Measurements from ENCODE around the gene FLNC. TPM values are rescaled to one million over a fixed set of nuclear protein-coding genes. Genes with fewer than 3 reads are reported as not detected.

FLNC gene
- total RNA-seq, 4 donors from 2014 or later = 21.3 to 234 (median 57.9) TPM

DNA sequence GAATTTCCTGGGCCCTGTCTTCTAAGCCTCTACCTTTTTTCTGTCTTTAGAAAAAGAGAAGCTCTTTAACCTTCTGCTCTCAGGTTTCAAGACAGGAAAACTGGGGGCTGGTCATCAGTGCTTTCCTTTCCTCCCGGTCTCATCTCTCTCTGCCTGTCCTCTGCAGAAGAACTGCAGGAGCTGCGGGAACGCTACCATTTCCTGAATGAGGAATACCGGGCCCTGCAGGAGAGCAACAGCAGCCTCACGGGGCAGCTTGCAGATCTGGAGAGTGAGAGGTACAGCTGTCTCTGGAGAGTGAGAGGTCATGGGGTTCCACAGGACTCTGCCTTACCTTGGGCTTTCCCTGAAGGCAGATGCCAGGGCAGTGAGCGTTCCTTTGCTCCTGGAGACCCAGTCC is 25.7 kb upstream of the FLNC start:
- Histone ChIP-seq H3K4me1 (peaks cover 0 to 9% (median 2%) of the 10 kb centered on the region in 4 donors), H3K9me3 (no peaks in the 10 kb centered on the region), H3K36me3 (no peaks in the 10 kb centered on the region), H3K4me3 (no peak overlapping the region), H3K27me3 (no peaks in the 10 kb centered on the region), H3K27ac (no peak overlapping the region)
- in situ Hi-C loops (cut with MboI; ENCODE audit: low pct_ligation_motif_present in 1 of 4, low pct_unique_long_range_greater_than_20kb in 1 of 4, low sequenced_read_pairs in 3 of 4) = no loop called here
- no peak for DNase-seq
- intact Hi-C loops (cut with DNase I; ENCODE audit: low total_unique reads) = no loop called here
- 93% methylated on average over 6 of the region's 6 CpGs; no CpG with 5 or more reads in 1 of the 2 donors for WGBS, 2 donors (ENCODE audit: low coverage in 1 of 2)
- no peak for TF ChIP-seq POLR2AphosphoS5 (IDR thresholded peaks at IDR 0.05)
- no peak for TF ChIP-seq POLR2A (IDR thresholded peaks at IDR 0.05)
- TF ChIP-seq, protein P1, sequence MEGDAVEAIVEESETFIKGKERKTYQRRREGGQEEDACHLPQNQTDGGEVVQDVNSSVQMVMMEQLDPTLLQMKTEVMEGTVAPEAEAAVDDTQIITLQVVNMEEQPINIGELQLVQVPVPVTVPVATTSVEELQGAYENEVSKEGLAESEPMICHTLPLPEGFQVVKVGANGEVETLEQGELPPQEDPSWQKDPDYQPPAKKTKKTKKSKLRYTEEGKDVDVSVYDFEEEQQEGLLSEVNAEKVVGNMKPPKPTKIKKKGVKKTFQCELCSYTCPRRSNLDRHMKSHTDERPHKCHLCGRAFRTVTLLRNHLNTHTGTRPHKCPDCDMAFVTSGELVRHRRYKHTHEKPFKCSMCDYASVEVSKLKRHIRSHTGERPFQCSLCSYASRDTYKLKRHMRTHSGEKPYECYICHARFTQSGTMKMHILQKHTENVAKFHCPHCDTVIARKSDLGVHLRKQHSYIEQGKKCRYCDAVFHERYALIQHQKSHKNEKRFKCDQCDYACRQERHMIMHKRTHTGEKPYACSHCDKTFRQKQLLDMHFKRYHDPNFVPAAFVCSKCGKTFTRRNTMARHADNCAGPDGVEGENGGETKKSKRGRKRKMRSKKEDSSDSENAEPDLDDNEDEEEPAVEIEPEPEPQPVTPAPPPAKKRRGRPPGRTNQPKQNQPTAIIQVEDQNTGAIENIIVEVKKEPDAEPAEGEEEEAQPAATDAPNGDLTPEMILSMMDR (IDR thresholded peaks at IDR 0.05) = no peak
- TF ChIP-seq EP300 (IDR thresholded peaks at IDR 0.05; ENCODE audit: low read depth) = no peak

DNA sequence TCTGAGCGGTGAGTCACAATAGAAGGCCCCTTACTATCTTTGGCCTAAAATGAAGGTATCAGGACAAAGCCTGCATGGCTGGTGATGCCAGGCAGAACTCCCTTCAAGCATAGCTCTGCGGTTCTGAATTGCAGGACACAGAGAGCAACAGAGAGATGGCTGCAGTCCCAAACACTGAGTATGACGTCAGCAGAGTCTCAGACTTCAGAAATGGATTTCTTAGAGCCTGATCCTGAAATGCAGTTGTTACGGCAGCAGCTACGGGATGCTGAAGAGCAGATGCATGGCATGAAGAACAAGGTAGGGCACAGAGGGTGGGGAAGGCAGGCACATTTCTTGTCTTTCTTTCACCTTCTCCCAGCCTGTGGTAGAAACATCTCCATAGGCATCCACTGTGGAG is 25.0 kb upstream of the FLNC start:
- Histone ChIP-seq H3K27ac (no peak overlapping the region), H3K4me3 (no peak overlapping the region), H3K36me3 (no peaks in the 10 kb centered on the region), H3K4me1 (peaks cover 0 to 9% (median 2%) of the 10 kb centered on the region in 4 donors), H3K27me3 (no peaks in the 10 kb centered on the region), H3K9me3 (no peaks in the 10 kb centered on the region)
- intact Hi-C loops (cut with DNase I; ENCODE audit: low total_unique reads) (no loop called here), in situ Hi-C loops (cut with MboI; ENCODE audit: low pct_ligation_motif_present in 1 of 4, low pct_unique_long_range_greater_than_20kb in 1 of 4, low sequenced_read_pairs in 3 of 4) (no loop called here)
- TF ChIP-seq EP300 (IDR thresholded peaks at IDR 0.05; ENCODE audit: low read depth) (no peak), POLR2A (IDR thresholded peaks at IDR 0.05) (no peak), POLR2AphosphoS5 (IDR thresholded peaks at IDR 0.05) (no peak)
- TF ChIP-seq, protein P1 (IDR thresholded peaks at IDR 0.05) = no peak
- 89% methylated on average over 5 of the region's 5 CpGs; no CpG with 5 or more reads in 1 of the 2 donors for WGBS, 2 donors (ENCODE audit: low coverage in 1 of 2)
- no peak for DNase-seq

DNA sequence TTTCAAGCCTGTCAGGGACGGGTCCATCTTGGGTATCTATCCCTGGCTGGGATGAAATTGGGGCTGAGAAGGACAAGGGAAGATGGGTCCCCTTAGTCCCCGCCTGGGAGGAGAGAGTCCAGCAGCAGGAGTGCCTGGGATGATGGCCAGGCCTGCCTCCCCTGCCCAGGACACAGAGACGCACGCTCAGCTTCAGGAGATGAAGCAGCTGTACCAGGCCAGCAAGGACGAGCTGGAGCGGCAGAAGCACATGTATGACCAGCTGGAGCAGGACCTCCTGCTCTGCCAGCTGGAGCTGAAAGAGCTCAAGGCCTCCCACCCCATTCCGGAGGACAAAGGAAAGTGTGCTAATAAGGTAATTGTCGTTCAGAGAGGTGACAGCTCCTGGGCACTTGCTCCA is 23.0 kb upstream of the FLNC start:
- no peaks in the 10 kb centered on the region for H3K4me1 ChIP-seq
- H3K27ac ChIP-seq = no peak overlapping the region
- 84% methylated on average over 8 of the region's 8 CpGs; no CpG with 5 or more reads in 1 of the 2 donors for WGBS, 2 donors (ENCODE audit: low coverage in 1 of 2)
- H3K4me3 ChIP-seq = no peak overlapping the region
- no peaks in the 10 kb centered on the region for H3K9me3 ChIP-seq
- no peaks in the 10 kb centered on the region for H3K27me3 ChIP-seq
- no peak for DNase-seq
- TF ChIP-seq, protein P1 (IDR thresholded peaks at IDR 0.05) = no peak
- TF ChIP-seq POLR2A (IDR thresholded peaks at IDR 0.05) (no peak), EP300 (IDR thresholded peaks at IDR 0.05; ENCODE audit: low read depth) (no peak), POLR2AphosphoS5 (IDR thresholded peaks at IDR 0.05) (no peak)
- in situ Hi-C loops (cut with MboI; ENCODE audit: low pct_ligation_motif_present in 1 of 4, low pct_unique_long_range_greater_than_20kb in 1 of 4, low sequenced_read_pairs in 3 of 4) (no loop called here), intact Hi-C loops (cut with DNase I; ENCODE audit: low total_unique reads) (no loop called here)
- H3K36me3 ChIP-seq = no peaks in the 10 kb centered on the region

DNA sequence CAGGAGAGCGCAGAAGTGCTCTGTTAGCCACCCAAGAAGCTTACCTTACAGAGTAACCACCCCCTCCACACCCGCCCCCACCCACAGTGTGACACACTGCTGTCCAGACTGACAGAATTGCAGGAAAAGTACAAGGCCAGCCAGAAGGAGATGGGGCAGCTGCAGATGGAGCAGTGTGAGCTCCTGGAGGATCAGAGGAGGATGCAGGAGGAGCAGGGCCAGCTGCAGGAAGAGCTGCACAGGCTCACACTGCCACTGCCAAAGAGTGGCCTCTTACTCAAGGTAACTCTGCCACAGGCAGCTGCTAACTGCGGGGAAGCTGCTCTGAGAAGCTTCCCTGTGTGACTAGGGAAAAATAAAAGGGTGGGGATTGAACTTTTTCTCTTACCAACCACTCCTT is 20.8 kb upstream of the FLNC start:
- intact Hi-C loops (cut with DNase I; ENCODE audit: low total_unique reads) = no loop called here
- in situ Hi-C loops (cut with MboI; ENCODE audit: low pct_ligation_motif_present in 1 of 4, low pct_unique_long_range_greater_than_20kb in 1 of 4, low sequenced_read_pairs in 3 of 4) = no loop called here

DNA sequence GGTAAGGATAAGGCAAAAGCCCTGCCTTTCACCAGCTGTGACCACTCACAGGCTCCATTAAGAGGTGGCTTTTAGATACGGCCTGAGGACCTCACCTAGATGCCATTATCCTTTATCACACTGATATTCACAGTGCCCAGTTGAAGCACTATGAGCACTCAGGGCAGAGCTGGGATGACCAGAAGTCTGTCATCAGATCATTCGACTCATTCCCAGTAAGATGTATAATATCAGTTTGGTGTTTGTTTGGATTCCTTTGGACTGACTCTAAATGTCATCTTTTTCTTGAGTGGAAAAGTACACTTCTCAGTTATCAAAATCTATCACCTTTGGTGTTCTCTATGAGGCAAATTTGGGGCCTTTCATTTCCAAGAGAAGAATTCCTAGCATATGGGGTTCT is 19.7 kb upstream of the FLNC start:
- Histone ChIP-seq H3K36me3 (no peaks in the 10 kb centered on the region), H3K27me3 (no peaks in the 10 kb centered on the region), H3K9me3 (no peaks in the 10 kb centered on the region), H3K27ac (no peak overlapping the region), H3K4me1 (no peaks in the 10 kb centered on the region), H3K4me3 (no peak overlapping the region)
- in situ Hi-C loops (cut with MboI; ENCODE audit: low pct_ligation_motif_present in 1 of 4, low pct_unique_long_range_greater_than_20kb in 1 of 4, low sequenced_read_pairs in 3 of 4) = no loop called here
- TF ChIP-seq POLR2A (IDR thresholded peaks at IDR 0.05) = no peak
- TF ChIP-seq POLR2AphosphoS5 (IDR thresholded peaks at IDR 0.05) = no peak
- TF ChIP-seq EP300 (IDR thresholded peaks at IDR 0.05; ENCODE audit: low read depth) = no peak
- TF ChIP-seq, protein P1 (IDR thresholded peaks at IDR 0.05) = no peak
- no peak for DNase-seq
- 90% methylated on average over 2 of the region's 2 CpGs; no CpG with 5 or more reads in 1 of the 2 donors for WGBS, 2 donors (ENCODE audit: low coverage in 1 of 2)
- intact Hi-C loops (cut with DNase I; ENCODE audit: low total_unique reads) = no loop called here

More for the DNA sequence above, 20.8 kb upstream of the FLNC start:
- TF ChIP-seq POLR2AphosphoS5 (IDR thresholded peaks at IDR 0.05) (no peak), EP300 (IDR thresholded peaks at IDR 0.05; ENCODE audit: low read depth) (no peak)
- Histone ChIP-seq H3K4me1 (no peaks in the 10 kb centered on the region), H3K36me3 (no peaks in the 10 kb centered on the region), H3K9me3 (no peaks in the 10 kb centered on the region), H3K27ac (no peak overlapping the region), H3K4me3 (no peak overlapping the region), H3K27me3 (no peaks in the 10 kb centered on the region)
- 85 to 90% methylated on average over 2 to 3 of the region's 3 CpGs for WGBS, 2 donors (ENCODE audit: low coverage in 1 of 2)
- no peak for DNase-seq
